Adipocyte (in vitro differentiated cells): ENCODE data around the gene NAA25.

Experiments used
- DNase-seq: peaks from one replicate; pipeline ENCODE4 v3.0.0-alpha.2; 2015; ENCODE audit warnings: low read depth
- H3K27me3 ChIP-seq: replicated peaks from 2 replicates; pipeline ENCODE4 v1.7.0; 2013; ENCODE audit warnings: mild to moderate bottlenecking, low read length, moderate library complexity; ENCODE audit not compliant: control insufficient read depth, insufficient read depth
- H3K36me3 ChIP-seq: 2 replicates; pipeline ENCODE4 v1.7.0; 2013; ENCODE audit warnings: low read length, mild to moderate bottlenecking, moderate library complexity; ENCODE audit not compliant: control insufficient read depth, insufficient read depth, severe bottlenecking
- H3K4me1 ChIP-seq: 2 replicates; pipeline ENCODE4 v1.7.0; 2013; ENCODE audit warnings: mild to moderate bottlenecking, low read length, moderate library complexity; ENCODE audit not compliant: control insufficient read depth, insufficient read depth
- H3K4me3 ChIP-seq: 2 replicates; pipeline ENCODE4 v1.7.0; 2013; ENCODE audit warnings: mild to moderate bottlenecking, low read length, moderate library complexity
- H3K9ac ChIP-seq: 2 replicates; pipeline ENCODE4 v1.7.0; 2013; ENCODE audit warnings: mild to moderate bottlenecking, low read length, moderate library complexity
- H3K9me3 ChIP-seq: 2 replicates; pipeline ENCODE4 v1.7.0; 2013; ENCODE audit warnings: mild to moderate bottlenecking, low read length, moderate library complexity; ENCODE audit not compliant: control insufficient read depth

Gene NAA25

GRCh38 chr12:112108202-112109079 lies at the start of gene NAA25:
TSS of gene NAA25 (minus strand) at chr12:112108783. CDS start at chr12:112108773, 10 bp downstream.
- H3K9ac ChIP-seq = peak within 1 kb of the TSS; percentile 97
- H3K9me3 ChIP-seq = no peaks in the 10 kb centered on the region
- peak within 1 kb of the TSS; percentile 89 for H3K4me3 ChIP-seq
- H3K36me3 ChIP-seq = no peaks in the 10 kb centered on the region
- peaks cover 24% of the 10 kb centered on the region for H3K4me1 ChIP-seq
- DNase-seq = peak; percentile 98
- no peaks in the 10 kb centered on the region for H3K27me3 ChIP-seq

GRCh38 chr12:112153893-112154219 lies 45.3 kb upstream of the NAA25 start:
- Histone ChIP-seq H3K4me3 (no peak overlapping the region), H3K4me1 (no peaks in the 10 kb centered on the region), H3K27me3 (no peaks in the 10 kb centered on the region), H3K9ac (no peak overlapping the region), H3K36me3 (peaks cover 64% of the 10 kb centered on the region), H3K9me3 (no peaks in the 10 kb centered on the region)
- no peak for DNase-seq

- Histone ChIP-seq H3K36me3 (peaks cover 64% of the 10 kb centered on the region), H3K9me3 (no peaks in the 10 kb centered on the region), H3K4me1 (no peaks in the 10 kb centered on the region), H3K4me3 (no peak overlapping the region), H3K9ac (no peak overlapping the region), H3K27me3 (no peaks in the 10 kb centered on the region)
- DNase-seq = no peak
Measured at GRCh38 chr12:112153181-112153892, 44.8 kb upstream of the NAA25 start.

- H3K36me3 ChIP-seq = peaks cover 72% of the 10 kb centered on the region
Measured at GRCh38 chr12:112151766-112152541, 43.4 kb upstream of the NAA25 start.

GRCh38 chr12:112149596-112149995 lies 41.0 kb upstream of the NAA25 start:
- Histone ChIP-seq H3K9me3 (no peaks in the 10 kb centered on the region), H3K9ac (no peak overlapping the region), H3K4me3 (no peak overlapping the region), H3K27me3 (no peaks in the 10 kb centered on the region), H3K4me1 (no peaks in the 10 kb centered on the region), H3K36me3 (peaks cover 90% of the 10 kb centered on the region)
- no peak for DNase-seq

More at GRCh38 chr12:112151766-112152541, 43.4 kb upstream of the NAA25 start:
- Histone ChIP-seq H3K9me3 (no peaks in the 10 kb centered on the region), H3K4me1 (no peaks in the 10 kb centered on the region), H3K4me3 (no peak overlapping the region), H3K27me3 (no peaks in the 10 kb centered on the region), H3K9ac (no peak overlapping the region)
- DNase-seq = no peak

- DNase-seq = peak; percentile 25
- H3K9ac ChIP-seq = no peak overlapping the region
- no peaks in the 10 kb centered on the region for H3K4me1 ChIP-seq
- H3K36me3 ChIP-seq = peaks cover 91% of the 10 kb centered on the region
- H3K27me3 ChIP-seq = no peaks in the 10 kb centered on the region
- H3K9me3 ChIP-seq = no peaks in the 10 kb centered on the region
- H3K4me3 ChIP-seq = no peak overlapping the region
Measured at GRCh38 chr12:112148031-112148513, 39.5 kb upstream of the NAA25 start.

- Histone ChIP-seq H3K9me3 (no peaks in the 10 kb centered on the region), H3K9ac (no peak overlapping the region), H3K4me3 (no peak overlapping the region), H3K4me1 (no peaks in the 10 kb centered on the region), H3K27me3 (no peaks in the 10 kb centered on the region), H3K36me3 (peaks cover 88% of the 10 kb centered on the region)
- no peak for DNase-seq
Measured at GRCh38 chr12:112146123-112146522, 37.5 kb upstream of the NAA25 start.

- no peaks in the 10 kb centered on the region for H3K27me3 ChIP-seq
- no peak for DNase-seq
- no peak overlapping the region for H3K4me3 ChIP-seq
- peaks cover 86% of the 10 kb centered on the region for H3K36me3 ChIP-seq
- H3K9ac ChIP-seq = no peak overlapping the region
- H3K4me1 ChIP-seq = peaks cover 7% of the 10 kb centered on the region
- H3K9me3 ChIP-seq = no peaks in the 10 kb centered on the region
Measured at GRCh38 chr12:112140728-112141127, 32.1 kb upstream of the NAA25 start.

- no peaks in the 10 kb centered on the region for H3K9me3 ChIP-seq
- H3K36me3 ChIP-seq = peaks cover 58% of the 10 kb centered on the region
- no peak overlapping the region for H3K9ac ChIP-seq
- DNase-seq = no peak
- no peaks in the 10 kb centered on the region for H3K27me3 ChIP-seq
- H3K4me3 ChIP-seq = no peak overlapping the region
- peaks cover 24% of the 10 kb centered on the region for H3K4me1 ChIP-seq
Measured at GRCh38 chr12:112134731-112135130, 26.1 kb upstream of the NAA25 start.

- H3K27me3 ChIP-seq = no peaks in the 10 kb centered on the region
- H3K4me3 ChIP-seq = no peak overlapping the region
- no peak overlapping the region for H3K9ac ChIP-seq
- H3K36me3 ChIP-seq = peaks cover 45% of the 10 kb centered on the region
- no peaks in the 10 kb centered on the region for H3K9me3 ChIP-seq
- peaks cover 33% of the 10 kb centered on the region for H3K4me1 ChIP-seq
- DNase-seq = no peak
Measured at GRCh38 chr12:112133418-112133817, 24.8 kb upstream of the NAA25 start.

GRCh38 chr12:112131686-112132085 lies 23.1 kb upstream of the NAA25 start:
- peak overlapping the region; percentile 49 for H3K9ac ChIP-seq
- peak overlapping the region; percentile 62 for H3K4me3 ChIP-seq

More at GRCh38 chr12:112131686-112132085, 23.1 kb upstream of the NAA25 start:
- no peaks in the 10 kb centered on the region for H3K27me3 ChIP-seq
- peaks cover 30% of the 10 kb centered on the region for H3K36me3 ChIP-seq
- peaks cover 46% of the 10 kb centered on the region for H3K4me1 ChIP-seq
- no peaks in the 10 kb centered on the region for H3K9me3 ChIP-seq
- DNase-seq = peak; percentile 61
